Measurements from ENCODE around the gene PARP14.
"Not testable (repeated sequence)": the region's sequence is repeated elsewhere in the genome, so short reads cannot be mapped to it uniquely, and the experiment has no call there.

PARP14 gene

DNA sequence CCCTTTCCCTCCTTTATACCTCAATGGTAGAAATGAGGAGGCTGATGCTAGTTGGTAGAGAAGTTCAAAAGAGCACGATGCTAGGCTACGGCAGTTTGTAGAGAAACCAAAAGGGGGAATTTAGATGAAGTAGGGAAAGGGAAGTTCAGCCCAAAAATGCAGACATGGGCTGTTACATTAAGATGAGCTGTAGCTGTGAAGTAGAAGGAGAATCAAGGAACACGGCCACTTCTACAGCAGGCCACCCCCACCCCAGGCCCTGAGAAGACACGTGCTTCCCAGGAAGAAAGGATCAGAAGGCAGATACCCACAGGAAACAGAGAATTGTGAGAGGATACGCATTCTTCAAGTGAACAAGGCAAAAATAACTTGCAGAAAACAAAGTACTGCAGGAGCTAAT, 2.1 kb upstream of the PARP14 start:
- no peak for DNase-seq

DNA sequence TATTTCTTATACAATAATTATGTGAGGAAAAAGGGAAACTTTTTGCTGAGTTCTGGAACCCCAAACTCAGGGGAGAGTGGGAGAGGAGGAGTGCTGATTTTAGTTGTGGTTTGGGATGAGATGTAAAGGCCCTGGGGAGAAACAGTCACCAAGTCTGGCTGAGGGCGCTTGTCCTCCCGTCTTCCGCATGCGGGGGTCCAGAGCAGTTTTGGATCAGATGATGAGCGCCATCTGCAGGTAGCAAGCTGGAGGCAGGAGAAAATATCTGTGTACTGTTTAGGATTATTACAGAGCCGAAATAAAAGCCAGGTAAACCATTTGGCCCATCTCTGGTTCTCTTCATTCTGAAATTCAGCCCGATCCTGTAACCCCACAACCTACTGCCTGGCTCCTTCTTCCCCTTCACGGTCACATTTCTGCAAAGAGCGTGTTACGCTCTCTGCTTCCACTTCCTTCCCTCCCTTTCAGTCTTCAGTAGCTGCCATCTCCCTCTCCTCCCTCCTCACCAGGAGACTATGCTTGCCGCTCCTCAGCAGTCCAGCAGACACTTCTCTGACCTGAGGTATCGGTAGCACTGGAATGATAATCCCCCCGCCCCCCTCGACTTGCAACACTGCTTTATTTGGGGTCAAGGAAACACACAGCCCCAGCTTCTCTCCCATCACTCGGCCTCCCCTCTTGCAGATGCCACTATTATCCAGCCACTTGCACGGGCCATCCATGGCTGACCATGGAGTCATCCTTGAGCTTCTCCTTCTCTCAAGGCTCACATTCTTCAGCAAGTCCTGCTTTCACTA, 1.4 kb upstream of the PARP14 start:
- DNase-seq, result peak; percentile 45 to 86

DNA sequence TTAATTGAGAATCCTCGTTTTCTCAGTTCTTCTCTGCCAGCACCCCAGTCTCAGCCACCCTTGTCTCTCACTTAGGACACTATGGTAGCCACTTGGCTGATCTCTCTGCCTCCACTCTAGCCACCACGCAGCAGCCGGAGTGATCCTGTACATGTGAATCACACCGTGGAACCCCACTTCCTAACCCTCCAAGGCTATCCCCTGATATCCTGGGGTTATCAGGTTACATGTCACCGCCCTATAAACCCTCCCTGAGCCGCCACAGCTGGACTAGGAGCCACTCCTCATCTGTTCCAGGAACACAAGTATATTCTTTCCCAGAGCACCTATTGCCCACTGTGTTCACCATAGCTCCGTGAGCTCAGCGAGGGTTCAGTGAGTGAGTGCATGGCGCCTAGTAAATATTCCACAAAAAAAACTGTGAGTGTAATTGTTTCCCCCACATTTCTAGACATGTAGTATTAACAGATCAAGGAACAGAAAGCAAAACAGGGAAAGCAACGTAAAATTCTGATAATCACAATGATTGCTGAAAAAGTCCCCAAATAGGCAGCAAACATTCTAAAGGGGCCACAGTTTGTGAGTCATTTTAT, 661 bp upstream of the PARP14 start:
- peak in 1 of 2 experiments; percentile 81 for DNase-seq

DNA sequence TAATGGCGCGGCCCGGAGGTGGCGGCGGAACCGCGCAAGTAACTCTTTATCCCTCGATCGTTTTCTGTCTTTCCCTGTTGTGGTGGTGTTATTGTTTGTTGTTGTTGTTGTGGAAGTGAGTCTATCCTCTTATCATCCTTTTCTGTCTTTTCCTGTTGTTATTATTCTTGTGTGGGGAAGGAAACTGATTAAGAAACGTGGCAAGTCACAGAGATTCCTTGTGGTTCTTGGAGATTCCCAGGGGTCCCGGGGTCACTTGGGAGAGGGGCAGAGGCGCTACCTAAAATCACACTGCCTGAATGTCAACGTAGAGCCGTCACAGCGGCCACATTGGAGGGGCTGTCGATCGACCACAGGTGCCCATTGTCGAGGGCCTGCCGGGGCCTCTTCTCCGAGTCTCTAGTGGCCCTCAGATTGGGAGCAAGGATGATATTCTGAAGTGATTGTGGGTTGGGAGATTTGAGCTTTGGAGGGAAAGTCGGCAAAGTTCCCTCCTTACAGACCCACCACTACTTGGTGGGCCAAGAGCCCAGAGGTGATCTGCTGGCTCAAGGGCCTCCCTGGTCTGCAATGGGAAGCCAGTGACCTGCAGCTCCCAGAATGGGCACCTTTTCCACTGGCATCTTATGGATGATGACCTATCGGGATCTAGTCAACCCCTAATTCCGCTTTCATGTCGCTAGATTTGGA, 790 bp downstream of the PARP14 start:
- DNase-seq, result peak in 1 of 2 experiments; percentile 5

DNA sequence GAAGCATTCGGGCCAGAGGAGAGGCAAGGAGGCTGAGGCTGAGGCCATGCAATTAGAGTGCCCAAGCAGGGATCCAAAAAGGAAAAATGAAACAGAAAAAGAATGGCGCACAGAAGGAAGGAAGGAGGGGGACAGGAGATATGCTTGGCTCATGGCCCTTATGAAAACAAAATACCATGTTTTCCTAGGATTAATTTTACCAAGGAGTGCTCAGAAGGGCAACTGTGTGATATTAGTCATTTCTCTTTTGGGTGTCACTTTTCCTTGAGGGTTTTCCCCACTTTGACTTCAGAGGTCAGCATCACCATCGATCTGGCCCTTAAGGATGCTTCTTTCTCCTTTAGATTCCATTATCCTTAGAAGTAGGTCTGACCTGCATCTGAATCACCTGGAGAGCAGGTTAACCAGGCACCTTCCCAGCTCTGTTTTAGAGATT, 1.4 kb downstream of the PARP14 start:
- no peak for DNase-seq

DNA sequence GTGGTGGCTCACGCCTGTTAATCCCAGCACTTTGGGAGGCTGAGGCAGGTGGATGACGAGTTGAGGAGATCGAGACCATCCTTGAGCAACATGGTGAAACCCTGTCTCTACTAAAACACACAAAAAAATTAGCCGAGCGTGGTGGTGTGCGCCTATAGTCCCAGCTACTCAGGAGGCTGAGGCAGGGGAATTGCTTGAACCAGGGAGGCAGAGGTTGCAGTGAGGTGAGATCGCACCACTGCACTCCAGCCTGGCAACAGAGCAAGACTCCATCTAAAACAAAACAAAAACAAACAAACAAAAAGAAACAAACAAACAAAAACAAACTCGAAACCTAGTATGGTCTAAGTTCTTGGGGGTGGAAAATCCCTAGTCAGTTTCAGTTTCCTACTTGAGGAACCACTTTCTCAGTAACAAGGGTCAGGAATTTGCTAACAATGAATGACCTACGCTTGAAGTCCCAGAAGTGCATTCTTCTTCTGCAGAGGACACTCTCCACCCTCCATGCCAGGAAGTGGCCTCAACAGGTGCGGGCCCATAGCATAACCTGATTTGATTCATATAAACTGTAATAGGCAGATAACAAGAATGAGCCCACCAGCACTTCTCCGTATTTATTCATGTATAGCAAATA, 2.3 kb downstream of the PARP14 start:
- not testable (repeated sequence) for DNase-seq

DNA sequence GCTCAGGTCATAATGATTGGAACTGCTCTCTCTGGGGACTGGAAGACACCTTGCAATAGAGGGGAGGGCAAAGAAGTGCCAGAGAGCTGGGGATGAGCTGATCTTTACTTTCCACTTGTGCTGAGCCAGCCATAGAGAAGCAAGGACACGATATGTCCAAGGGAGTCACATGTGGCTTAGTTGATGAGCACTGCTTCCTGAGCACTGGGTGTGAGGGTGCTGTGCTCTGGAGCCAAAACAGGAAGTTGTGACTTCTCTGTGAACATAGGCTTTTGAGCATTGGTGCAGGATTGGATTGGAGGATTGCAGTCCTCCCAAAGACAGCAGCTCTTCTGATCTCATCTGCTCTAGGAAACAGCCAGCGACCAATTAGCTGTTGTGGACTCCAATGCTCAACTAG, 6.7 kb downstream of the PARP14 start:
- DNase-seq, result no peak

DNA sequence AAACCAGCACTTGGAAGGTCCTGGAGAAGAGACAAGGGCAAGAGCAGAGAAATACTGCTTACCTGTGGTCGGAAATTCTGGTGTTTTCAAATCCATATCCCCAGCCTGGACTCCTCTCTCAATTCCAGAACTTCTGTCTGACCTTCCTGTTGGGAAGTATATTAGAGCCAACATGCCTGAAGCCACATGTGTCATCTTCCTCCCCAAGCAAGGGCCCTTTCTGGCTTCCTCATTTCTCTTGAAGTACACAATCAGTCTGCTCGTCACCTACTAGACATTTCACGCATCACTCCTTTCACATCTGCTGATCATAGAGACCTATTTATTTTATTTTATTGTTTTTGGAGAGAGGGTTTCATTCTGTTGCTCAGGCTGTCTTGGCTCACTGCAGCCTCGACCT, 8.4 kb downstream of the PARP14 start:
- DNase-seq, result no peak

DNA sequence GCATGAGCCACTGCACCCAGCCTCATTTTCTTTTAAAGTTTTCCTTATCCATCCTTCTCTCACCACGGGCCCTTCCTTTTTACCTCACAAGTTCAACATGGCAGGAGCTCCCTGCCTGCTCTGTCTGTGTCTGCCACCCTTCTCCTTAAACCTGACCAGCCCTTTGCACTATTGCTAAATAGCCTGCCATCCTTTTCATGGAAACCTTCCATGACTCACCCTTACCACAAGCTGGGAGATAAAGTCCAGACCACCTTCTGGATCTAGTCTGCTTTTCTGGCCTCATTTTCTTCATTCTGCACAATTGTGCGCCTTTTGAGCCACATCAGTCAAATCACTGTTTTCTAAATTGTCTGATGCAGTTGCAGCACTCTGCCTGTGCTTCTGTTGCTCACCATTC, 8.9 kb downstream of the PARP14 start:
- DNase-seq, result no peak

DNA sequence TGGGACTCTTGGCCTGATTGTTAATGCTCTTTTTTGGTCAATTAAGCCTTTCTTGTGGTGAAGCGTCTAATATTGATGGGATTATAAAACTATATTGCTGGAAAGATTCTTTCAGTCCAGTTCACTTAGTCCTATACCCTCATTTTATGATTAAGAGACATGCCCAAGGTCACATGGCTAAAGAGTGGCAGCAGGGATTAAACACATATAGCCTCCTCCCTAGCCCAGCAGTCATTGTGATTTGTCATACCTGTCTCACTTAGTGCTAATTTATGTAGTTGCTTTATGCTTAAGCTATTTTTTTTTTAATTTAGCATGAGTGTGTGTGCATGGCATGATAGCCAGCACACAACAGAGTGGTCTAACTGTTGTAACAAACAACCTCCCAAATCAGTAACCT, 9.5 kb downstream of the PARP14 start:
- DNase-seq, result no peak

DNA sequence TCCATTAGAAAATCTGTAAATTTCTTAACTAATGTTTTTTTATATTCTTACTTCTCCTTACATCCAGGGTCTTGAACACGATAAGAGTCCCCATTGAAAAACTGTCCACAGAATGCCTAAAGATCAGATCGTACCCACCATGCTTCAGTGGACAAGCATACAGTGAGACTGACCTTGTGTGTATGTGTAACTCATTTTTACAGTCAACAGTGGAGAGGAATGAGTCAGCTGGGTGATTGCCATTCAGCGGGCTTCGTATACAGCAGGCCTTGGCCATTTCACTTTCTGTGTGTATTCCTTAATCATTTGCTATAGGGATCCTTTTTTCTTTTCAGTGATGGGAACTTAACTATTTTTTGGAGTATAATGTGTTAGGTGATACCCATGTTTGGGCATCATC, 10.6 kb downstream of the PARP14 start:
- DNase-seq, result no peak

DNA sequence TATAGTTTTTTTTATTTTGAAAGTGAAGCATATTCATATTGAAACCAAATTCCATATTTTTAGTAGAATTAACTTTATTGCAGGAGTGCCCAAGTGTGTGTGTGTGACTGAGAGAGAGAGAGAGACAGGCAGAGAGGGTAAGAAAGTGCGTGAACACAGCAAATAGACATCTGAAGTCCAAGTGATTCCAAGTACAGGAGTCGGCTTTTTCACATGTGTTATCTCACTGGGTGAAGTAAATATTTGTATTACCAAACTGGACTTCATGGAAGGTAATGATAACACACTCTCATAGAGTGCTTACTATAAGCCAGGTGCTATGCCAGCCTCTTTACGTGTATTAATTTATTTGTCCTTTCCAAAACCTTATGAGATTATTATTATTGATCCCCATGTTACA, 12.0 kb downstream of the PARP14 start:
- DNase-seq, result no peak

DNA sequence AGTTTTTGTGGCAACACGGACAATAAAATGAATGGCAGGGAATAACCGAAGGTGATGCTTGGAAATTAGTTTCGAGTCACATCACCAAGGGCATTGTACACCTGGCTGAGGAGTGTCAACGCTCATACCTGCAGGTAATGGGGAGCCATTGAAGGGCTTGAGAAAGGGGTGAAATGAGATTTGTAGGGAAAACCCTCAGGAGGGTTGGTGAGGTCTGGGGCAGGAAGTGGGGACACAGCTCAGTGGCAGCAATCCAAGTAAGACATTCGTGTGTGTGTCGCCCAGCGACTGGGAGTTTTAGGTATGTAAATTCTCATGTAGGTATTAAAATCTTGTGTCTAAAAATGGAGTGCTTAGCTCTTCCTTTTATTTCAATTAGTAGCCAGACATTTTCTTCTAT, 14.3 kb downstream of the PARP14 start:
- no peak for DNase-seq

DNA sequence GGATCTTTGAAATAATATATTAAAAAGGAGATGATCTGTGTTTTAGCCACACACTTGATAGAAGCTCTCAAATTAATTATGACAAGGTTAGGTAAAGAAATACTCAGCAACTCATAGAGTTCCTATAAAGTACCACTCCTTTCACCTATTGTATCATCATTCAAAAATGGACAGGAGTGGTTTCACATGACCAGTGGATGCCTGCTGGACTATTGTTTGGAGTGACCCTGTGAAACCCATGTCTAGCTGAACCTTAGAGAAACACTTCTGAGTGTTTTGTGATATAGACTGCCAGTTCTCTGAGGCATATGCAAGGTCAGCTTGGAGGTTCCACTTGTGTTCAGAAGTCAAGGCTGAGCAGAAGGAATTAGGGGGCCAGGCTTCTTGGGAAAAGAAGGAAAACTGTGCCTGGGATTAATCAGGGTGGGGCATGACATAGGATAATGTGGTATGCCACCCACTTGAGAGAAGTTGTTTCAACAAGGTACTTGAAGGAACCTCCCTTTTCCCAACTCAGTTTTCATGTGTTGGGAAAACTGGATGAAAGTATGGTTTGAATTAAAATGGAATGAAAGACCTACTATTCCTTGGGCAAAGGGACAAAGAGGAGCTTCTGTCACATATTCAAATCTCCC, 15.4 kb downstream of the PARP14 start:
- no peak for DNase-seq

DNA sequence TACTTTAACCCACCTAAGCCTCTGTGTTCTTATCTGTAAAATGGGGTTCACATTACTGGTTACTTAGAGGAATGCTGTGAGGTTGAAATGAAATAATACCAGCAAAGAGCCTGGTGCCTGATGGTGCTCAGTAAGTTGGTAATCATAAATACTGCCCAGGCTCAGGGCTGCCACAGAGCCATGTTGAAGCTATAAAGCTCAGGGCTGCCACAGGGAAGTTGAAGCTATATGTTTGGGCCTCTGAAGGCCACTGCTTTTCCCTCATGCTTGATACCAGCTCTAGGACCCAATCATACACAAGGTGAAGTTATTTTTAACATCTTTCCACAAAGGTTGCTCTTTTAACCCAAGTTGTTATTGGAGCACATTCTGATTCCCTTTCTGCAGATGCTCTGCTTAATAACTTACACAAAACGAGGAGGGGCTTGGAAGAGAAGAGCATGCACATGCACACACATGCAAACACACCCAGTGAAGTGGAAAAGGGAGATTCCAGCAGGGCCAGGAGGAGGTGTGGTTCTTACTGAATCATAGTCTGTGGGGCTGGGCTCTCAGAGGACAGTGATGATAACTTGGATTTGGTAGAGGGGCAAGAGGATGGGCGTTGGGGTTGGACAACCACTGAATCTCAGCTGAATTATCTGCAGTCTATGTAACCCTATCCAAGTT, 17.4 kb downstream of the PARP14 start:
- no peak for DNase-seq

DNA sequence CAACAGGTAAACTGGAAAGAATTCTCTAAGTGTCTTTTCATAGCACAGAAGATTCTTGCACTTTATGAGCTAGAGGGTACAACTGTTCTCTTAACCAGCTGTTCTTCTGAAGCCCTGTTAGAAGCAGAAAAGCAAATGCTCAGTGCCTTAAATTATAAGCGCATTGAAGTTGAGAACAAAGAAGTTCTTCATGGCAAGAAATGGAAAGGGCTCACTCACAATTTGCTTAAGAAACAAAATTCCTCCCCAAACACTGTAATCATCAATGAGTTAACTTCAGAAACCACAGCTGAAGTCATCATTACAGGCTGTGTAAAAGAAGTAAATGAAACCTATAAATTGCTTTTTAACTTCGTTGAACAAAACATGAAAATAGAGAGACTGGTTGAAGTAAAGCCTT, 19.6 kb downstream of the PARP14 start:
- no peak for DNase-seq

DNA sequence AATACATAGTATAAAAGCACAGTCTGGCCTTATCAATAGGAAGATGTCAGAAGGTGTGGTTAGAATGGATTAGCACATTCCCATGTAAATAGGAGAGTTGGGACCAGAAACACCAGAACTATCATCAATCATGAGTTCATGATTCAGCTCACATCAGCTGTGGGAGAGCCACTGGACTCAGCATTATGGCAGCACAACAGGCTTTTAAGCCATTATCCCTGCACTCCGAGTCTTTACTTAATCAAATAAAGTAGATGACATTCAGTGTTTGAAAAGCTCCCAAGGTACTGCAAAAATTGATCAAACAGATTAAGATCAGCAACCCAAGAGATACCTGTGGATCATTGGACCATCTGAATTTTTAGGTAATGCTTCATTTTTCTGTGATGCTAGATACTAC, 24.7 kb downstream of the PARP14 start:
- DNase-seq, result no peak

DNA sequence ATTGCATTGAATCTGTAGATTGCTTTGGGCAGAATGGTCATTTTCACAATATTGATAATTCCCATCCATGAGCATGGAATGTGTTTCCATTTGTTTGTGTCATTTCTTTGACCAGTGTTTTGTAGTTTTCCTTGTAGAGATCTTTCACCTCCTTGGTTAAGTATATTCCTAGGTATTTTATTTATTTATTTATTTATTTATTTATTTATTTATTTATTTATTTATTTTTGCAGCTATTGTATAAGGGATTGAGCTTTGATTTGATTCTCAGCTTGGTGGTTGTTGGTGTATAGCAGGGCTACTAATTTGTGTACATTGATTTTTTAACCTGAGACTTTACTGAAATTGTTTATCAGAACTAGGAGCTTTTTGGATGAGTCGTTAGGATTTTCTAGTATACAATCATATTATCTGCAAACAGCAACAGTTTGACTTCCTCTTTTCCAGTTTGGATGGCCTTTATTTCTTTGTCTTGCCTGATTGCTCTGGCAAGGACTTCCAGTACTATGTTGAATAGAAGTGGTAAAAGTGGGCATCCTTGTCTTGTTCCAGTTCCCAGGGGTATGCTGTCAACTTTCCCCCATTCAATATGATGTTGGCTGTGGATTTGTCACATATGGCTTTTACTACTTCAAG, 30.1 kb downstream of the PARP14 start:
- not testable (repeated sequence) for DNase-seq

DNA sequence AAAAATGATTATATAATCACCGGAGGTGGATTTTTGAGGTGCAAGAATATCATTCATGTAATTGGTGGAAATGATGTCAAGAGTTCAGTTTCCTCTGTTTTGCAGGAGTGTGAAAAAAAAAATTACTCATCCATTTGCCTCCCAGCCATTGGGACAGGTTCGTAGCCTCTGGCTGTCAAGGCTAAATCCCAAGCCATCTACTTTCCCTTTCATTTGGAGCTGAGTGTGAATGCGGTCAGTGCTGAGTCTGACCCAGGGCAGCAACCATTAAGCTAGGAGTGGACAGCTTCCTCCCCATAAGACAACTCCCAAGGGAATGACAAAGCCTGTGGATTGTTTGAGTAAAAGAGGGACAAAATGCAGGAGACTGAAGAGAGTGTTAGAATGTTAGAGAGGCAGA, 33.6 kb downstream of the PARP14 start:
- no peak for DNase-seq

DNA sequence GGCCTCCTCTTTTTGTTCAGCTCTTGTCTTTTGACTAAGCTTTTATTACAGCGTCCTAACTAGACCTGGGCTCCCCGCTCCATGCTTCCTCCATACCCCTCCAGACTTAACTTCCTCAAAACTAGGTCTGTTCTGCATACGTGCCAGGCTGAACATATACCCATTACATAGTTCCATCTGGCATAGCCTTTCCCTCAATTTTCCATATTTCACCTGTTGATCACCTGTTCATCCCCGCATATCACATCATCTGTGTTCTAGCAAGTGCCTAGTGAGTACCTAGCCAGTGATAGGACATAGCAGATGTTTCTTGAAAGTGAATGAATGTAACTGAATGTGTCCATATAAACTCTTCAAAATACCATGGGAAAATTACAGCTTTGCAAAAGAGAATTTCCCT, 36.0 kb downstream of the PARP14 start:
- DNase-seq, result no peak

DNA sequence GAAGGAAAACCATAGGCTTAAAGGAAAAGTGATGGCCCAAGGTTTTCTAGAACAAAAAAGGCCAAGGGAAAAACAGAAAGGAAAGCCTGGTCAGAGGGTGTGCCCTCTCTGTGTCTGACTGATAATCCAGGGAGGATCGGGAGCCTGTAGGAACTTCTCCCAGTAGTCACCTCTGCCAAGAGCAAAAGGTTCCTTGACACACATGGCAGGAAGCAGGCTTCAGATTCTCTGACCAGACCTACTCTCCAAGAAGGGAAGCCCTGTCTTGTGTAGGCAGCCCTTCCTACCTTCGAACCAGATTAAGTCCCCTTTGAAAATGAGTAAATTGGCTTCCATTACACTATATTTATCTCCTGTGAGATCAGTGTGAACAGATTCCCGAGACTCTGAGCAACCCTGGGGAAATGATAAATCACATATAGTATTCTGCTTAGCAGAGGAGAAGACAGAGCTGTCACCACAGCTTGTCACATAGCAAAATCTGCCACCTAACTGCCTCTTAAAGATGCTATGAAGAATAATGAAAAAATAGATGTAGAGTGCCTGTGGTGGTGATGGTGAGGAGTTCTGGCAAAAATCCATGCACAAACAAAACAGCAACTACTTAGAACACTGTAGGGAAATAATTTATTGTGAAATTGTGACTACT, 38.8 kb downstream of the PARP14 start:
- DNase-seq, result no peak

DNA sequence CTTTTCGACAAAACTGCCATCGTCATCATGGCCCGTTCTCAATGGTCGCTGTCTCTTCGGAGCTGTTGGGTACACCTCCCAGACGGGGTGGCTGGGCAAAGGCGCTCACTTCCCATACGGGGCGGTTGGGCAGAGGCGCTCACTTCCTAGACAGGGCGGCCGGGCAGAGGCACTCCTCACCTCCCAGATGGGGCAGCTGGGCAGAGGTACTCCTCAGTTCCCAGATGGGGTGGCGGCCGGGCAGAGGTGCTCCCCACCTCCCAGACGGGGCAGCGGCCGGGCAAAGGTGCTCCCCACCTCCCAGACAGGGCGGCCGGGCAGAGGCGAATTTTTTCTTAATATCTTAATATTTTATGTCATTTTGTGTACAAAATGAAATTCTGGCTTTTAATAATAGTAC, 44.5 kb downstream of the PARP14 start:
- no peak for DNase-seq

Measured in NCI-H187 (cell line).